Epithelial cell of proximal tubule (primary cell): Measurements from ENCODE around the gene GTF3C5. TPM values are rescaled to one million over a fixed set of nuclear protein-coding genes. Genes with fewer than 3 reads are reported as not detected.
"Not testable (repeated sequence)": the region's sequence is repeated elsewhere in the genome, so short reads cannot be mapped to it uniquely, and the experiment has no call there.

ENCODE experiments used
- DNase-seq: peaks from one replicate; pipeline ENCODE4 v3.0.0-alpha.2; 2011; ENCODE audit warnings: low read depth
- H3K4me3 ChIP-seq: 2 replicates; pipeline ENCODE4 v1.5.1; 2011; ENCODE audit warnings: low read depth, mild to moderate bottlenecking, low read length
- total RNA-seq: library from RNA; depleted of rRNA; stranded (reverse); fragments of >200 nt; gene quantifications from 2 replicates; pipeline ENCODE4 v1.2.3, GENCODE V29; 2015
- TF ChIP-seq, protein P1 (sequence below): conservative IDR thresholded peaks from 2 replicates; pipeline ENCODE4 v1.5.1; 2012; ENCODE audit warnings: low read depth, mild to moderate bottlenecking, low read length

The GTF3C5 gene
- total RNA-seq, 1 donor from 2014 or later: 112 TPM

DNA sequence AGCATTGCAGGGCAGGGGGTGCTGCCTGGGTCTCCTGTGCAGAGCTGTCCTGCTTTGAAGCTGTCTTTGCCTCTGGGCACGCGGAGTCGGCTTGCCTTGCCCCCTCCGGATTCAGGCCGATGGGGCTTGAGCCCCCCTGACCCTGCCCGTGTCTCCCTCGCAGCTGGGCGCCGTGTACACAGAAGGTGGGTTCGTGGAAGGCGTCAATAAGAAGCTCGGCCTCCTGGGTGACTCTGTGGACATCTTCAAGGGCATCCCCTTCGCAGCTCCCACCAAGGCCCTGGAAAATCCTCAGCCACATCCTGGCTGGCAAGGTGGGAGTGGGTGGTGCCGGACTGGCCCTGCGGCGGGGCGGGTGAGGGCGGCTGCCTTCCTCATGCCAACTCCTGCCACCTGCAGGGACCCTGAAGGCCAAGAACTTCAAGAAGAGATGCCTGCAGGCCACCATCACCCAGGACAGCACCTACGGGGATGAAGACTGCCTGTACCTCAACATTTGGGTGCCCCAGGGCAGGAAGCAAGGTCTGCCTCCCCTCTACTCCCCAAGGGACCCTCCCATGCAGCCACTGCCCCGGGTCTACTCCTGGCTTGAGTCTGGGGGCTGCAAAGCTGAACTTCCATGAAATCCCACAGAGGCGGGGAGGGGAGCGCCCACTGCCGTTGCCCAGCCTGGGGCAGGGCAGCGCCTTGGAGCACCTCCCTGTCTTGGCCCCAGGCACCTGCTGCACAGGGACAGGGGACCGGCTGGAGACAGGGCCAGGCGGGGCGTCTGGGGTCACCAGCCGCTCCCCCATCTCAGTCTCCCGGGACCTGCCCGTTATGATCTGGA lies 33.7 kb downstream of the GTF3C5 start:
- H3K4me3 ChIP-seq: no peak overlapping the region
- TF ChIP-seq, protein P1, sequence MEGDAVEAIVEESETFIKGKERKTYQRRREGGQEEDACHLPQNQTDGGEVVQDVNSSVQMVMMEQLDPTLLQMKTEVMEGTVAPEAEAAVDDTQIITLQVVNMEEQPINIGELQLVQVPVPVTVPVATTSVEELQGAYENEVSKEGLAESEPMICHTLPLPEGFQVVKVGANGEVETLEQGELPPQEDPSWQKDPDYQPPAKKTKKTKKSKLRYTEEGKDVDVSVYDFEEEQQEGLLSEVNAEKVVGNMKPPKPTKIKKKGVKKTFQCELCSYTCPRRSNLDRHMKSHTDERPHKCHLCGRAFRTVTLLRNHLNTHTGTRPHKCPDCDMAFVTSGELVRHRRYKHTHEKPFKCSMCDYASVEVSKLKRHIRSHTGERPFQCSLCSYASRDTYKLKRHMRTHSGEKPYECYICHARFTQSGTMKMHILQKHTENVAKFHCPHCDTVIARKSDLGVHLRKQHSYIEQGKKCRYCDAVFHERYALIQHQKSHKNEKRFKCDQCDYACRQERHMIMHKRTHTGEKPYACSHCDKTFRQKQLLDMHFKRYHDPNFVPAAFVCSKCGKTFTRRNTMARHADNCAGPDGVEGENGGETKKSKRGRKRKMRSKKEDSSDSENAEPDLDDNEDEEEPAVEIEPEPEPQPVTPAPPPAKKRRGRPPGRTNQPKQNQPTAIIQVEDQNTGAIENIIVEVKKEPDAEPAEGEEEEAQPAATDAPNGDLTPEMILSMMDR: no peak
- DNase-seq: no peak

DNA sequence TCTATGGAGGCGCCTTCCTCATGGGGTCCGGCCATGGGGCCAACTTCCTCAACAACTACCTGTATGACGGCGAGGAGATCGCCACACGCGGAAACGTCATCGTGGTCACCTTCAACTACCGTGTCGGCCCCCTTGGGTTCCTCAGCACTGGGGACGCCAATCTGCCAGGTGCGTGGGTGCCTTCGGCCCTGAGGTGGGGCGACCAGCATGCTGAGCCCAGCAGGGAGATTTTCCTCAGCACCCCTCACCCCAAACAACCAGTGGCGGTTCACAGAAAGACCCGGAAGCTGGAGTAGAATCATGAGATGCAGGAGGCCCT lies 34.2 kb downstream of the GTF3C5 start:
- no peak overlapping the region for H3K4me3 ChIP-seq
- no peak for DNase-seq
- TF ChIP-seq, protein P1: no peak

DNA sequence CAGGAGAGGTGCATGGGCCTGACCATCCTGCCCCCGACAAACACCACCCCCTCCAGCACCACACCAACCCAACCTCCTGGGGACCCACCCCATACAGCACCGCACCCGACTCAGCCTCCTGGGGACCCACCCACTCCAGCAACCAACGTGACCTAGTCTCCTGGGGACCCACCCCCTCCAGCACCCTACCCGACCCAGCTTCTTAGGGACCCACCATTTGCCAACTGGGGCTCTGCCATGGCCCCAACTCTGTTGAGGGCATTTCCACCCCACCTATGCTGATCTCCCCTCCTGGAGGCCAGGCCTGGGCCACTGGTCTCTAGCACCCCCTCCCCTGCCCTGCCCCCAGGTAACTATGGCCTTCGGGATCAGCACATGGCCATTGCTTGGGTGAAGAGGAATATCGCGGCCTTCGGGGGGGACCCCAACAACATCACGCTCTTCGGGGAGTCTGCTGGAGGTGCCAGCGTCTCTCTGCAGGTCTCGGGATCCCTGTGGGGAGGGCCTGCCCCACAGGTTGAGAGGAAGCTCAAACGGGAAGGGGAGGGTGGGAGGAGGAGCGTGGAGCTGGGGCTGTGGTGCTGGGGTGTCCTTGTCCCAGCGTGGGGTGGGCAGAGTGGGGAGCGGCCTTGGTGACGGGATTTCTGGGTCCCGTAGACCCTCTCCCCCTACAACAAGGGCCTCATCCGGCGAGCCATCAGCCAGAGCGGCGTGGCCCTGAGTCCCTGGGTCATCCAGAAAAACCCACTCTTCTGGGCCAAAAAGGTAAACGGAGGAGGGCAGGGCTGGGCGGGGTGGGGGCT lies 35.6 kb downstream of the GTF3C5 start:
- TF ChIP-seq, protein P1: no peak
- no peak for DNase-seq
- H3K4me3 ChIP-seq: no peak overlapping the region

DNA sequence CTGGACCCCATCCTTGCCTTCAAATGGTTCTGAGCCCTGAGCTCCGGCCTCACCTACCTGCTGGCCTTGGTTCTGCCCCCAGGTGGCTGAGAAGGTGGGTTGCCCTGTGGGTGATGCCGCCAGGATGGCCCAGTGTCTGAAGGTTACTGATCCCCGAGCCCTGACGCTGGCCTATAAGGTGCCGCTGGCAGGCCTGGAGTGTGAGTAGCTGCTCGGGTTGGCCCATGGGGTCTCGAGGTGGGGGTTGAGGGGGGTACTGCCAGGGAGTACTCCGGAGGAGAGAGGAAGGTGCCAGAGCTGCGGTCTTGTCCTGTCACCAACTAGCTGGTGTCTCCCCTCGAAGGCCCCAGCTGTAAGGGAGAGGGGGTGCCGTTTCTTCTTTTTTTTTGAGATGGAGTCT lies 36.2 kb downstream of the GTF3C5 start:
- TF ChIP-seq, protein P1: no peak
- DNase-seq: no peak
- H3K4me3 ChIP-seq: no peak overlapping the region

DNA sequence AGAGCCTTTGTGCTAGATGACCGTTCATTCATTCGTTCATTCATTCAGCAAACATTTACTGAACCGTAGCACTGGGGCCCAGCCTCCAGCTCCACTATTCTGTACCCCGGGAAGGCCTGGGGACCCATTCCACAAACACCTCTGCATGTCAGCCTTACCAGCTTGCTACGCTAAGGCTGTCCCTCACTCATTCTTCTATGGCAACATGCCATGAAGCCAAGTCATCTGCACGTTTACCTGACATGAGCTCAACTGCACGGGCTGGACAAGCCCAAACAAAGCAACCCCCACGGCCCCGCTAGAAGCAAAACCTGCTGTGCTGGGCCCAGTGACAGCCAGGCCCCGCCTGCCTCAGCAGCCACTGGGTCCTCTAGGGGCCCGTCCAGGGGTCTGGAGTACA lies 37.0 kb downstream of the GTF3C5 start:
- H3K4me3 ChIP-seq: no peak overlapping the region
- no peak for DNase-seq
- TF ChIP-seq, protein P1: no peak

DNA sequence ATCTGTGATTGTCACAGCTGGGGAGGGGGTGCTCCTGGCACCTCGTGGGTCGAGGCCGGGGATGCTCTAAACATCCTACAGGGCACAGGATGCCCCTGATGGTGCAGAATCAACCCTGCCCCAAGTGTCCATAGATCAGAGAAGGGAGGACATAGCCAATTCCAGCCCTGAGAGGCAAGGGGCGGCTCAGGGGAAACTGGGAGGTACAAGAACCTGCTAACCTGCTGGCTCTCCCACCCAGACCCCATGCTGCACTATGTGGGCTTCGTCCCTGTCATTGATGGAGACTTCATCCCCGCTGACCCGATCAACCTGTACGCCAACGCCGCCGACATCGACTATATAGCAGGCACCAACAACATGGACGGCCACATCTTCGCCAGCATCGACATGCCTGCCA lies 37.6 kb downstream of the GTF3C5 start:
- not testable (repeated sequence) for H3K4me3 ChIP-seq

DNA sequence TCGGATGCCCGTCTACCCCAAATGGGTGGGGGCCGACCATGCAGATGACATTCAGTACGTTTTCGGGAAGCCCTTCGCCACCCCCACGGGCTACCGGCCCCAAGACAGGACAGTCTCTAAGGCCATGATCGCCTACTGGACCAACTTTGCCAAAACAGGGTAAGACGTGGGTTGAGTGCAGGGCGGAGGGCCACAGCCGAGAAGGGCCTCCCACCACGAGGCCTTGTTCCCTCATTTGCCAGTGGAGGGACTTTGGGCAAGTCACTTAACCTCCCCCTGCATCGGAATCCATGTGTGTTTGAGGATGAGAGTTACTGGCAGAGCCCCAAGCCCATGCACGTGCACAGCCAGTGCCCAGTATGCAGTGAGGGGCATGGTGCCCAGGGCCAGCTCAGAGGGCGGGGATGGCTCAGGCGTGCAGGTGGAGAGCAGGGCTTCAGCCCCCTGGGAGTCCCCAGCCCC lies 39.7 kb downstream of the GTF3C5 start:
- not testable (repeated sequence) for H3K4me3 ChIP-seq, DNase-seq

More for the DNA sequence above, 37.6 kb downstream of the GTF3C5 start:
- not testable (repeated sequence) for DNase-seq

DNA sequence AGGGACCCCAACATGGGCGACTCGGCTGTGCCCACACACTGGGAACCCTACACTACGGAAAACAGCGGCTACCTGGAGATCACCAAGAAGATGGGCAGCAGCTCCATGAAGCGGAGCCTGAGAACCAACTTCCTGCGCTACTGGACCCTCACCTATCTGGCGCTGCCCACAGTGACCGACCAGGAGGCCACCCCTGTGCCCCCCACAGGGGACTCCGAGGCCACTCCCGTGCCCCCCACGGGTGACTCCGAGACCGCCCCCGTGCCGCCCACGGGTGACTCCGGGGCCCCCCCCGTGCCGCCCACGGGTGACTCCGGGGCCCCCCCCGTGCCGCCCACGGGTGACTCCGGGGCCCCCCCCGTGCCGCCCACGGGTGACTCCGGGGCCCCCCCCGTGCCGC lies 40.2 kb downstream of the GTF3C5 start:
- DNase-seq, H3K4me3 ChIP-seq: not testable (repeated sequence)
